OCI-LY1 (cell line): ENCODE measurements around the gene MAN2C1.
"Not testable (repeated sequence)": the region's sequence is repeated elsewhere in the genome, so short reads cannot be mapped to it uniquely, and the experiment has no call there.

Experiments
- H2AFZ ChIP-seq: fragments of 200-600 bp; sonication (generic), shearing (Covaris generic); 2 replicates; pipeline ENCODE4 v1.6.0; 2014; ENCODE audit warnings: antibody characterized with exemption, mild to moderate bottlenecking, low read length
- H3F3A ChIP-seq: fragments of 200-600 bp; sonication (generic), shearing (Covaris generic); 2 replicates; pipeline ENCODE4 v1.6.0; 2014; ENCODE audit warnings: mild to moderate bottlenecking, antibody characterized with exemption, low read length, moderate library complexity; ENCODE audit not compliant: insufficient read depth
- H3K27ac ChIP-seq: fragments of 200-600 bp; sonication (generic); 2 replicates; pipeline ENCODE4 v1.5.1; 2014; ENCODE audit warnings: low read length, mixed run types, mild to moderate bottlenecking, low read depth; ENCODE audit not compliant: poor library complexity, severe bottlenecking
- H3K27me3 ChIP-seq: fragments of 200-600 bp; sonication (generic); 2 replicates; pipeline ENCODE4 v1.6.0; 2014; ENCODE audit warnings: antibody characterized with exemption, mild to moderate bottlenecking, low read length, moderate library complexity; ENCODE audit not compliant: insufficient read depth
- H3K36me3 ChIP-seq: fragments of 200-600 bp; sonication (generic); 2 replicates; pipeline ENCODE4 v1.6.1; 2014; ENCODE audit warnings: mild to moderate bottlenecking, antibody characterized with exemption, low read length, moderate library complexity, mixed read lengths; ENCODE audit not compliant: insufficient read depth
- H3K4me1 ChIP-seq: fragments of 200-600 bp; sonication (generic); 2 replicates; pipeline ENCODE4 v1.5.1; 2014; ENCODE audit warnings: mild to moderate bottlenecking, low read length, moderate library complexity; ENCODE audit not compliant: insufficient read depth, severe bottlenecking
- H3K4me2 ChIP-seq: fragments of 200-600 bp; sonication (generic), shearing (Covaris generic); 2 replicates; pipeline ENCODE4 v1.6.1; 2014; ENCODE audit warnings: low read length
- H3K4me3 ChIP-seq: fragments of 200-600 bp; sonication (generic); 2 replicates; pipeline ENCODE4 v1.5.1; 2014; ENCODE audit warnings: low read length, low read depth, mild to moderate bottlenecking, mixed read lengths; ENCODE audit not compliant: poor library complexity, severe bottlenecking
- H3K79me2 ChIP-seq: fragments of 200-600 bp; shearing (Covaris generic); 2 replicates; pipeline ENCODE4 v1.6.1; 2016; ENCODE audit warnings: mixed run types, low read length, mixed read lengths; ENCODE audit not compliant: insufficient read depth
- H3K9ac ChIP-seq: fragments of 200-600 bp; sonication (generic), shearing (Covaris generic); 2 replicates; pipeline ENCODE4 v1.6.1; 2014; ENCODE audit warnings: mild to moderate bottlenecking, low read length, mixed read lengths
- H3K9me2 ChIP-seq: fragments of 200-600 bp; sonication (generic), shearing (Covaris generic); 2 replicates; pipeline ENCODE4 v1.6.1; 2014; ENCODE audit warnings: low read depth, mild to moderate bottlenecking, low read length, mixed read lengths
- H3K9me3 ChIP-seq: fragments of 200-600 bp; shearing (Covaris generic); 2 replicates; pipeline ENCODE4 v1.6.1; 2014; ENCODE audit warnings: low read length, mixed read lengths
- H4K20me1 ChIP-seq: fragments of 200-600 bp; sonication (generic), shearing (Covaris generic); 2 replicates; pipeline ENCODE4 v1.6.0; 2016; ENCODE audit warnings: mild to moderate bottlenecking, low read length; ENCODE audit not compliant: insufficient read depth
- EZH2 ChIP-seq: fragments of 200-600 bp; sonication (generic), shearing (Covaris generic); IDR thresholded peaks from 2 replicates; pipeline ENCODE4 v1.8.0; 2017; ENCODE audit warnings: borderline replicate concordance, mixed run types, mild to moderate bottlenecking, antibody characterized with exemption, low read length, moderate library complexity, mixed read lengths
- TF ChIP-seq, protein P1 (sequence below): fragments of 200-600 bp; sonication (generic), shearing (Covaris generic); IDR thresholded peaks from 2 replicates; pipeline ENCODE4 v1.5.1; 2017; ENCODE audit warnings: mild to moderate bottlenecking, antibody characterized with exemption, low read length, moderate library complexity, mixed read lengths

MAN2C1 gene

DNA sequence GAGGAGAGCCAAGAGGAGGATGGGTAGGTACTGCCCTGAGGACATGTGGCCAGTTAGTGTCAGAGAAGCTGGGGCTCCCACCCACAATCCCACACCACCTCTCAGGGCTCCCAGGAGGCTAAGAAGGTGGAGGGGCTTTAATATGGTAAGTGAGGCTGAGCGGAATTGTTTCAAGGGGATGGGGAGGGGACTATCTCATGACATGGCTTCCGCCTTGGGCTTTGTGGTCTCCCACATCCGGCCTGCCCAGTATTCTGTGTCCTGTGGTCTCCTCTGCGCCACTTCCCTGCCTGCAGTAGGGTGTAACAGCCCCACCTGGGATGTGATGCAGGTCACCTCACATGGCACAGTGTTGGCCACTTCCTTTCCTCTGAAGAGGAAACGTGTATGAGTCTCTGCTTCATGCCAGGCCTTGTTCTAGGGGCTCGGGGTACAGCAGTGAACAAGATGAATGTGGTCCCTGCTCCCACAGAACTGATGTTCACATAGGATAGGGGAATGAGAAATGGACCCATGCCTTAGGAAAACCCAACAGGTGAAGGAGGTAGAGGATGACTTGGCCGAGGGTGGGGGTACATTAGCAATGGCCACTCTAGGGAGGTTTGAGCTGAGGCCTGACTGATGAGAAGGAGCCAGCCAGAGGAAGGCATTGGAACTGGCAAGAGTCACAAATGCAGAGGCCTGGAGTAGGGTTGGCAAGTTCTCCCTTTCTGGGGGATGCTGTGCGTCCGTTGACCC lies 18.4 kb downstream of the MAN2C1 start:
- no peak for TF ChIP-seq EZH2
- TF ChIP-seq, protein P1, sequence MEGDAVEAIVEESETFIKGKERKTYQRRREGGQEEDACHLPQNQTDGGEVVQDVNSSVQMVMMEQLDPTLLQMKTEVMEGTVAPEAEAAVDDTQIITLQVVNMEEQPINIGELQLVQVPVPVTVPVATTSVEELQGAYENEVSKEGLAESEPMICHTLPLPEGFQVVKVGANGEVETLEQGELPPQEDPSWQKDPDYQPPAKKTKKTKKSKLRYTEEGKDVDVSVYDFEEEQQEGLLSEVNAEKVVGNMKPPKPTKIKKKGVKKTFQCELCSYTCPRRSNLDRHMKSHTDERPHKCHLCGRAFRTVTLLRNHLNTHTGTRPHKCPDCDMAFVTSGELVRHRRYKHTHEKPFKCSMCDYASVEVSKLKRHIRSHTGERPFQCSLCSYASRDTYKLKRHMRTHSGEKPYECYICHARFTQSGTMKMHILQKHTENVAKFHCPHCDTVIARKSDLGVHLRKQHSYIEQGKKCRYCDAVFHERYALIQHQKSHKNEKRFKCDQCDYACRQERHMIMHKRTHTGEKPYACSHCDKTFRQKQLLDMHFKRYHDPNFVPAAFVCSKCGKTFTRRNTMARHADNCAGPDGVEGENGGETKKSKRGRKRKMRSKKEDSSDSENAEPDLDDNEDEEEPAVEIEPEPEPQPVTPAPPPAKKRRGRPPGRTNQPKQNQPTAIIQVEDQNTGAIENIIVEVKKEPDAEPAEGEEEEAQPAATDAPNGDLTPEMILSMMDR = no peak
- Histone ChIP-seq H3K4me1 (peaks cover 42% of the 10 kb centered on the region), H3K9me2 (no peaks in the 10 kb centered on the region), H3K79me2 (no peaks in the 10 kb centered on the region), H3K9me3 (no peaks in the 10 kb centered on the region), H3K36me3 (peaks cover 60% of the 10 kb centered on the region), H3K4me2 (peak overlapping the region; percentile 9; the same call in 1 of the 2 replicates), H4K20me1 (no peaks in the 10 kb centered on the region), H3F3A (no peaks in the 10 kb centered on the region), H2AFZ (no peak overlapping the region), H3K27me3 (no peaks in the 10 kb centered on the region), H3K27ac (peak overlapping the region; percentile 93), H3K9ac (no peak overlapping the region), H3K4me3 (peak overlapping the region; percentile 90)

DNA sequence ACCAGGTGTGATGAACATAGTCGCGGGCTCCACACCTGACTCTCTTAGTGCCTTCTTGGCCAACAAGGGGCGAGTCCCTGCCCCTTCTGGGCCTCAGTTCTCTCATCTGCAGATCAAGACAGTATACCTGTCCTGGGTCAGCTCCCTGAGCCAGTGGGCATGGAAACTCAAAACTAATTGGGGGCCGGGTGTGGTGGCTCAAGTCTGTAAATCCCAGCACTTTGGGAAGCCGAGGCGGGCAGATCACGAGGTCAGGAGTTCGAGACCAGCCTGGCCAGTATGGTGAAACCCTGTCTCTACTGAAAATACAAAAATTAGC lies 19.1 kb downstream of the MAN2C1 start:
- not testable (repeated sequence) for H3K9me3 ChIP-seq, H3F3A ChIP-seq, H2AFZ ChIP-seq, H3K9ac ChIP-seq, H3K79me2 ChIP-seq, H3K27me3 ChIP-seq, H3K9me2 ChIP-seq, H4K20me1 ChIP-seq
- Histone ChIP-seq H3K4me1 (peaks cover 44% of the 10 kb centered on the region), H3K4me2 (peak overlapping the region; percentile 82; the same call in 1 of the 2 replicates), H3K4me3 (peak overlapping the region; percentile 90), H3K27ac (peak overlapping the region; percentile 93), H3K36me3 (peaks cover 53% of the 10 kb centered on the region)

DNA sequence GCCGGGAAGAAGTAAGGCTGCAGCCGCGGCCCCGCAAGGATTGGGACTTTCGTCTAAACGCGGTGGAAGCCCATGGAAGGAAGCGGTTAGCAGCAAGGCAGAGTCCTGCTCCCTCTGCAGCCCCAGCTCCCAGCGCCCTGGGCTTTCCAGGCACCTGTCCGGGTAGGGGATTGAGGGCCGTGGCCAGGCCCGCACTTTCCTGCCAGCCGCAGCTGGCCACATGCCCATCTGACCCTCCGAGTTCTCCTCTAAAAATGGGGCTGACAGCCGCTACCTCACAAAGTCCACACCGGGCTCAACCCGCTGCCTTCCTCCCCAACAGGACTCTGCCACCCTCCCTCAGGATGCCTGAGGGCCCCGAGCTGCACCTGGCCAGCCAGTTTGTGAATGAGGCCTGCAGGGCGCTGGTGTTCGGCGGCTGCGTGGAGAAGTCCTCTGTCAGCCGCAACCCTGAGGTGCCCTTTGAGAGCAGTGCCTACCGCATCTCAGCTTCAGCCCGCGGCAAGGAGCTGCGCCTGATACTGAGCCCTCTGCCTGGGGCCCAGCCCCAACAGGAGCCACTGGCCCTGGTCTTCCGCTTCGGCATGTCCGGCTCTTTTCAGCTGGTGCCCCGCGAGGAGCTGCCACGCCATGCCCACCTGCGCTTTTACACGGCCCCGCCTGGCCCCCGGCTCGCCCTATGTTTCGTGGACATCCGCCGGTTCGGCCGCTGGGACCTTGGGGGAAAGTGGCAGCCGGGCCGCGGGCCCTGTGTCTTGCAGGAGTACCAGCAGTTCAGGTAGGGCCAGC lies 19.7 kb downstream of the MAN2C1 start:
- TF ChIP-seq, protein P1 = no peak
- TF ChIP-seq EZH2 = no peak
- Histone ChIP-seq H4K20me1 (no peaks in the 10 kb centered on the region), H3K4me1 (peaks cover 46% of the 10 kb centered on the region), H3K4me3 (peak overlapping the region; percentile 90), H3K79me2 (no peaks in the 10 kb centered on the region), H3K27me3 (no peaks in the 10 kb centered on the region), H3K9me2 (no peaks in the 10 kb centered on the region), H3K9me3 (no peaks in the 10 kb centered on the region), H3F3A (no peaks in the 10 kb centered on the region), H2AFZ (no peak overlapping the region), H3K4me2 (peak overlapping the region; percentile 82), H3K27ac (peak overlapping the region; percentile 93), H3K9ac (peak overlapping the region; percentile 93), H3K36me3 (peaks cover 48% of the 10 kb centered on the region)
